ENCODE measurements around the gene MORC2. TPM values are rescaled to one million over a fixed set of nuclear protein-coding genes. Genes with fewer than 3 reads are reported as not detected.

Gene MORC2
- total RNA-seq, 2 experiments from 2014 or later, result 27.1 to 27.9 TPM

DNA sequence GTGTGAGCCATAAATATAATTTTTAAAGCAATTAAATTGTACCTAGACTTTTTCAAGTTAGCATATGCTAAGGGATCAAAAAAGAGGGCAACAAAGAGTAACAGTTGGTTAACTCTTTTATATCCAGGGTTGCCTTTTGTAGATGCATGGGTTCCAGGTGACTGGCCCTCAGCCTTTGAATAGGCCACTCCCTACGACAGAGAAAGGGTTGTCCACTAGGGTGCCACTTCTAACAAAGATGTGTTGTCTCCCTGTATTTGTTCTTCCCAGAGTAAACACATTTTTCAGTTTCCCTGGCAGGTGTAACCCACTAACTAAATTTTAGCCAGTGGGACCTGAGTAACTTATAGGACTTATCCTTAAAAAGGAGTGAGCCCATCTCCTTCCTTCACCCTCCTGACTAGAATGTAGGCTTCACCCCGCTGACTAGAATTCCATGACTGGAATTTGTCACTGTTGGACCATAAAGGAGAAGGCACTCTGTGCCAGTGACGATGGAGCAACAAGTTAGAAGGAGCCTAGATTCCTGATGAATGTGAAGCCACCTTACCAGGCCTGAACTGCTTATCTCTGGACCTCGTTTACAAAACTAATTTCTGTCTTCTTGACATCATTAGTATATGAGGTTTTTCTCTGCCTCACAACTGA is 17.1 kb upstream of the MORC2 start:
- Histone ChIP-seq H3K4me1 (ENCODE audit: insufficient read depth, low read length) (no peaks in the 10 kb centered on the region), H3K4me3 (ENCODE audit: low read length) (no peak overlapping the region), H3K27ac (ENCODE audit: low read depth in 1 of 2, low read length in 2 of 2) (no peak overlapping the region), H3K27me3 (ENCODE audit: control insufficient read depth in 1 of 2, insufficient read depth in 2 of 2, low read length in 2 of 2) (no peaks in the 10 kb centered on the region), H3K36me3 (ENCODE audit: insufficient read depth, low read length) (no peaks in the 10 kb centered on the region), H3K9me3 (ENCODE audit: control insufficient read depth in 1 of 2, insufficient read depth in 1 of 2, low read length in 2 of 2) (peaks cover 31 to 90% of the 10 kb centered on the region in 2 experiments)
- Mint-ChIP-seq H3K4me1 (ENCODE audit: low read depth) (no peaks in the 10 kb centered on the region), H3K27me3 (no peaks in the 10 kb centered on the region), H3K4me3 (no peak overlapping the region), H3K36me3 (ENCODE audit: low read depth) (peaks cover 13% of the 10 kb centered on the region), H3K27ac (no peak overlapping the region), H3K9me3 (peaks cover 23% of the 10 kb centered on the region)
- ATAC-seq (ENCODE audit: poor library complexity) (no peak), DNase-seq (no peak)
- ChIA-PET CTCF (no interaction called here), POLR2A (no interaction called here)
- intact Hi-C loops (cut with DNase I, micrococcal nuclease), result no loop called here
- TF ChIP-seq CTCF (IDR thresholded peaks at IDR 0.05), result no peak

- no peaks in the 10 kb centered on the region for H3K36me3 ChIP-seq (ENCODE audit: insufficient read depth, low read length)
- intact Hi-C loops (cut with DNase I, micrococcal nuclease), result no loop called here
- H3K27me3 ChIP-seq (ENCODE audit: control insufficient read depth in 1 of 2, insufficient read depth in 2 of 2, low read length in 2 of 2), result no peaks in the 10 kb centered on the region
- peaks cover 39 to 91% of the 10 kb centered on the region in 2 experiments for H3K9me3 ChIP-seq (ENCODE audit: control insufficient read depth in 1 of 2, insufficient read depth in 1 of 2, low read length in 2 of 2)
- ChIA-PET POLR2A (no interaction called here), CTCF (no interaction called here)
- Mint-ChIP-seq H3K27me3 (no peaks in the 10 kb centered on the region), H3K36me3 (ENCODE audit: low read depth) (peaks cover 21% of the 10 kb centered on the region), H3K27ac (no peak overlapping the region), H3K9me3 (peaks cover 21% of the 10 kb centered on the region), H3K4me3 (no peak overlapping the region), H3K4me1 (ENCODE audit: low read depth) (no peaks in the 10 kb centered on the region)
- no peak overlapping the region for H3K27ac ChIP-seq (ENCODE audit: low read depth in 1 of 2, low read length in 2 of 2)
- ATAC-seq (ENCODE audit: poor library complexity) (no peak), DNase-seq (no peak)
- no peak for TF ChIP-seq CTCF (IDR thresholded peaks at IDR 0.05)
- H3K4me3 ChIP-seq (ENCODE audit: low read length), result no peak overlapping the region
- H3K4me1 ChIP-seq (ENCODE audit: insufficient read depth, low read length), result no peaks in the 10 kb centered on the region
These were observed 15.7 kb upstream of the MORC2 start for GRCh38 chr22:30984317-30984716.

DNA sequence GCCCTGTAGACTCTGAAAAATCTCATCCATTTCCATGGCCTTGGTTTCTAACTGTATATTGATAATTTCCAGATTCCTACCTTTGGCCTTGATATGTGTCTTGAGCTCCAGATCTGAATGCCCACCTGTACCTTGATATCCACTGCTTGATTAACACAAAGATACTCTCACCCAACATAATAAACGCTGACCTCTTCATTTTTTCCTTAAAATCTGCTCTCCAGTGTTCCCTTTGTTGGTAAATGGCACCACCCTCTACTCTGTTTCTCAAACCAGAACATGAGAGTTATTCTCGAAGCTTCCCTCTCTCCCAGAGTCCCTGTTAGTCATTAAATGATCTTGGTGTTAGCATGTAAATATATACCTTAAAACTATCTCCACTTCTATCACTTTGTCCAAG is 13.9 kb upstream of the MORC2 start:
- Mint-ChIP-seq H3K27ac (no peak overlapping the region), H3K4me3 (no peak overlapping the region), H3K4me1 (ENCODE audit: low read depth) (no peaks in the 10 kb centered on the region), H3K9me3 (peaks cover 22% of the 10 kb centered on the region), H3K36me3 (ENCODE audit: low read depth) (peaks cover 32% of the 10 kb centered on the region), H3K27me3 (no peaks in the 10 kb centered on the region)
- no peaks in the 10 kb centered on the region for H3K4me1 ChIP-seq (ENCODE audit: insufficient read depth, low read length)
- ATAC-seq (ENCODE audit: poor library complexity) (no peak), DNase-seq (no peak)
- H3K9me3 ChIP-seq (ENCODE audit: control insufficient read depth in 1 of 2, insufficient read depth in 1 of 2, low read length in 2 of 2), result peaks cover 37 to 89% of the 10 kb centered on the region in 2 experiments
- H3K4me3 ChIP-seq (ENCODE audit: low read length), result no peak overlapping the region
- ChIA-PET POLR2A (interaction anchor here (6.9 kb wide), 1 partner anchor 14 kb away, joined by 40 read pairs; the partner anchor contains the start of genes MORC2 and TUG1), CTCF (no interaction called here)
- intact Hi-C loops (cut with DNase I, micrococcal nuclease), result no loop called here
- no peaks in the 10 kb centered on the region for H3K36me3 ChIP-seq (ENCODE audit: insufficient read depth, low read length)
- no peak for TF ChIP-seq CTCF (IDR thresholded peaks at IDR 0.05)
- no peaks in the 10 kb centered on the region for H3K27me3 ChIP-seq (ENCODE audit: control insufficient read depth in 1 of 2, insufficient read depth in 2 of 2, low read length in 2 of 2)
- H3K27ac ChIP-seq (ENCODE audit: low read depth in 1 of 2, low read length in 2 of 2), result no peak overlapping the region
